ENCODE measurements around the gene EME1.

GRCh38 chr17:50397111-50397918 lies 24.3 kb downstream of the EME1 start, which contains the start of gene LRRC59:
- TF ChIP-seq POLR2AphosphoS5 (IDR thresholded peaks at IDR 0.05) (peak; percentile 98), CTCF (IDR thresholded peaks at IDR 0.05; ENCODE audit: poor library complexity, severe bottlenecking) (peak; percentile 99), EP300 (conservative IDR thresholded peaks at IDR 0.05; ENCODE audit: poor library complexity, severe bottlenecking) (peak; percentile 66), TAF1 (IDR thresholded peaks at IDR 0.05; ENCODE audit: low read depth) (peak; percentile 54), SMC3 (conservative IDR thresholded peaks at IDR 0.05; ENCODE audit: poor library complexity) (peak; percentile 68), MXI1 (conservative IDR thresholded peaks at IDR 0.05; ENCODE audit: poor library complexity, severe bottlenecking) (peak; percentile 89), EZH2 (IDR thresholded peaks at IDR 0.05; ENCODE audit: borderline replicate concordance, insufficient read depth, low read length, poor library complexity, severe bottlenecking) (no peak)
- TF ChIP-seq, protein P1, sequence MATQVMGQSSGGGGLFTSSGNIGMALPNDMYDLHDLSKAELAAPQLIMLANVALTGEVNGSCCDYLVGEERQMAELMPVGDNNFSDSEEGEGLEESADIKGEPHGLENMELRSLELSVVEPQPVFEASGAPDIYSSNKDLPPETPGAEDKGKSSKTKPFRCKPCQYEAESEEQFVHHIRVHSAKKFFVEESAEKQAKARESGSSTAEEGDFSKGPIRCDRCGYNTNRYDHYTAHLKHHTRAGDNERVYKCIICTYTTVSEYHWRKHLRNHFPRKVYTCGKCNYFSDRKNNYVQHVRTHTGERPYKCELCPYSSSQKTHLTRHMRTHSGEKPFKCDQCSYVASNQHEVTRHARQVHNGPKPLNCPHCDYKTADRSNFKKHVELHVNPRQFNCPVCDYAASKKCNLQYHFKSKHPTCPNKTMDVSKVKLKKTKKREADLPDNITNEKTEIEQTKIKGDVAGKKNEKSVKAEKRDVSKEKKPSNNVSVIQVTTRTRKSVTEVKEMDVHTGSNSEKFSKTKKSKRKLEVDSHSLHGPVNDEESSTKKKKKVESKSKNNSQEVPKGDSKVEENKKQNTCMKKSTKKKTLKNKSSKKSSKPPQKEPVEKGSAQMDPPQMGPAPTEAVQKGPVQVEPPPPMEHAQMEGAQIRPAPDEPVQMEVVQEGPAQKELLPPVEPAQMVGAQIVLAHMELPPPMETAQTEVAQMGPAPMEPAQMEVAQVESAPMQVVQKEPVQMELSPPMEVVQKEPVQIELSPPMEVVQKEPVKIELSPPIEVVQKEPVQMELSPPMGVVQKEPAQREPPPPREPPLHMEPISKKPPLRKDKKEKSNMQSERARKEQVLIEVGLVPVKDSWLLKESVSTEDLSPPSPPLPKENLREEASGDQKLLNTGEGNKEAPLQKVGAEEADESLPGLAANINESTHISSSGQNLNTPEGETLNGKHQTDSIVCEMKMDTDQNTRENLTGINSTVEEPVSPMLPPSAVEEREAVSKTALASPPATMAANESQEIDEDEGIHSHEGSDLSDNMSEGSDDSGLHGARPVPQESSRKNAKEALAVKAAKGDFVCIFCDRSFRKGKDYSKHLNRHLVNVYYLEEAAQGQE (IDR thresholded peaks at IDR 0.05; ENCODE audit: borderline replicate concordance) = peak; percentile 41

Measured in neural cell (in vitro differentiated cells).